Measurements from ENCODE around the gene BTN1A1. TPM values are rescaled to one million over a fixed set of nuclear protein-coding genes. Genes with fewer than 3 reads are reported as not detected.
A peak's percentile ranks its signal among the peaks of the same experiment; 100 is the strongest.

The BTN1A1 gene
- total and polyA plus RNA-seq, 2 donors (not counting 1 experiment from before 2014, with no cell fraction given): 0.42 to 0.74 TPM

DNA sequence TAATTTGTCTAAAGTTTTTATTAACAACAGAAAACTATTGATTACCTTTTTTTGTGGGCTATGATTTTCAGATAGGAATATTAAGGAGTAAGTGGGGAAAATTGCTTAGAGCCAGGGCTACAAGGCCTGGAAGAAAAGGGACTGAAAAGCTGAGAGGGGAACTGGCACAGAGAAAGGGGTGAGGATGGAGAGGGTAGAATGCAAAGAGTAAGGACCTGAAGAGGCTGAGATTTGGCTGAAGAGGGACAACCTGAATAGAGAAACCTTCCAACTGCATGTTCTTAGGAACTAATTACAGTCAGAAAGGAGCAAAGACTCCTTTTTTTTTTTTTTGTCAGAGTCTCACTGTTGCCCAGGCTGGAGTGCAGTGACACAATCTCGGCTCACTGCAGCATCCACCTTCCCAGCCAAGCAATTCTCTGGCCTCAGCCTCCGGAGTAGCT is 25.6 kb upstream of the BTN1A1 start:
- TF ChIP-seq EZH2 (IDR thresholded peaks at IDR 0.05; ENCODE audit: borderline replicate concordance, insufficient read depth, low read depth, low read length, poor library complexity, severe bottlenecking): no peak
- TF ChIP-seq, protein P1, sequence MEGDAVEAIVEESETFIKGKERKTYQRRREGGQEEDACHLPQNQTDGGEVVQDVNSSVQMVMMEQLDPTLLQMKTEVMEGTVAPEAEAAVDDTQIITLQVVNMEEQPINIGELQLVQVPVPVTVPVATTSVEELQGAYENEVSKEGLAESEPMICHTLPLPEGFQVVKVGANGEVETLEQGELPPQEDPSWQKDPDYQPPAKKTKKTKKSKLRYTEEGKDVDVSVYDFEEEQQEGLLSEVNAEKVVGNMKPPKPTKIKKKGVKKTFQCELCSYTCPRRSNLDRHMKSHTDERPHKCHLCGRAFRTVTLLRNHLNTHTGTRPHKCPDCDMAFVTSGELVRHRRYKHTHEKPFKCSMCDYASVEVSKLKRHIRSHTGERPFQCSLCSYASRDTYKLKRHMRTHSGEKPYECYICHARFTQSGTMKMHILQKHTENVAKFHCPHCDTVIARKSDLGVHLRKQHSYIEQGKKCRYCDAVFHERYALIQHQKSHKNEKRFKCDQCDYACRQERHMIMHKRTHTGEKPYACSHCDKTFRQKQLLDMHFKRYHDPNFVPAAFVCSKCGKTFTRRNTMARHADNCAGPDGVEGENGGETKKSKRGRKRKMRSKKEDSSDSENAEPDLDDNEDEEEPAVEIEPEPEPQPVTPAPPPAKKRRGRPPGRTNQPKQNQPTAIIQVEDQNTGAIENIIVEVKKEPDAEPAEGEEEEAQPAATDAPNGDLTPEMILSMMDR (IDR thresholded peaks at IDR 0.05): no peak
- ChIA-PET CTCF (interaction anchor here (0.6 to 1.6 kb wide), 6 partner anchors 10 to 121 kb away, joined by 3 to 7 read pairs (median 3); partner anchors contain the start of gene HMGN4), POLR2A (interaction anchor here (0.7 to 3.1 kb wide), 10 partner anchors 23 to 318 kb away, joined by 3 to 34 read pairs (median 5); partner anchors contain the start of genes BTN2A2, BTN3A3 and HMGN4)
- Mint-ChIP-seq H3K9me3 (ENCODE audit: insufficient read depth) (no peaks in the 10 kb centered on the region), H3K27me3 (no peaks in the 10 kb centered on the region), H3K4me1 (peaks cover 66% of the 10 kb centered on the region), H3K27ac (peak overlapping the region; percentile 98), H3K4me3 (peak overlapping the region; percentile 92)
- Histone ChIP-seq H3K27ac (ENCODE audit: low read length in 2 of 2) (peak overlapping the region; percentile 92 to 94), H3K36me3 (replicated peaks in 1 of 2; ENCODE audit: control extremely low read depth in 1 of 2, control insufficient read depth in 1 of 2, extremely low read depth in 1 of 2, insufficient read depth in 2 of 2, low read length in 1 of 2) (no peaks in the 10 kb centered on the region), H3K27me3 (replicated peaks in 1 of 4; ENCODE audit: control extremely low read depth in 1 of 4, control insufficient read depth in 3 of 4, insufficient read depth in 4 of 4, low read length in 3 of 4) (no peaks in the 10 kb centered on the region), H3K4me1 (ENCODE audit: control insufficient read depth in 2 of 2, insufficient read depth in 2 of 2, low read length in 2 of 2) (peaks cover 58 to 62% of the 10 kb centered on the region in 2 donors), H3K9ac (ENCODE audit: low read length) (peak overlapping the region; percentile 76), H3K4me2 (replicated peaks; ENCODE audit: low read depth, low read length, poor library complexity, severe bottlenecking) (peak overlapping the region; percentile 72), H3K79me2 (ENCODE audit: control insufficient read depth, insufficient read depth, low read length) (peaks cover 12% of the 10 kb centered on the region), H2AFZ (ENCODE audit: insufficient read depth, low read depth, low read length, poor library complexity, severe bottlenecking) (peak overlapping the region; percentile 59), H3K4me3 (ENCODE audit: control extremely low read depth in 1 of 5, extremely low read depth in 1 of 5, insufficient read depth in 1 of 5, low read depth in 2 of 5, low read length in 4 of 5) (peak overlapping the region; percentile 55 to 88 (median 67)), H3K9me3 (ENCODE audit: control extremely low read depth in 1 of 3, control insufficient read depth in 2 of 3, insufficient read depth in 1 of 3, low read length in 2 of 3) (peaks cover 3 to 13% (median 7%) of the 10 kb centered on the region in 3 donors), H4K20me1 (ENCODE audit: control insufficient read depth, insufficient read depth, low read length, poor library complexity, severe bottlenecking) (no peaks in the 10 kb centered on the region)
- DNase-seq (no peak), ATAC-seq (ENCODE audit: low read depth) (no peak)
- intact Hi-C loops (cut with micrococcal nuclease): loop anchor here (1.0 to 5.0 kb wide), 7 partner anchors 17 to 123 kb away; partner anchors contain the start of genes ABT1, BTN2A1, BTN2A2 and BTN3A1
- WGBS (ENCODE audit: insufficient coverage): 89% methylated on average over 1 of the region's 2 CpGs

Data from B cell (primary cell).